ENCODE measurements around the gene LPCAT2. TPM values are rescaled to one million over a fixed set of nuclear protein-coding genes. Genes with fewer than 3 reads are reported as not detected.

The LPCAT2 gene
- total and polyA plus RNA-seq, 2 of the 8 experiments (the other 6 are each of a cell fraction or from before 2014, with no cell fraction given) = 2.2 to 10.6 TPM

GRCh38 chr16:55474821-55475220, 34.1 kb upstream of the LPCAT2 start:
- no peak overlapping the region for H3K23ac ChIP-seq (ENCODE audit: insufficient read length)
- CTCF ChIA-PET (ENCODE audit: partially characterized antibody) = interaction anchor here (0.8 to 19.1 kb wide), 5 partner anchors 9 to 231 kb away, joined by 3 to 446 read pairs (median 15); no protein-coding TSS in a partner anchor
- H3K4me2 ChIP-seq (ENCODE audit: insufficient read depth in 1 of 2, low read depth in 2 of 2, low read length in 2 of 2) = no peak overlapping the region
- H3K18ac ChIP-seq (ENCODE audit: extremely low read depth, low read length) = no peak overlapping the region
- no peak overlapping the region for H2BK12ac ChIP-seq (ENCODE audit: low read depth, low read length)
- H3K27me3 ChIP-seq (replicated peaks in 1 of 4; ENCODE audit: control insufficient read depth in 3 of 4, extremely low read depth in 1 of 4, insufficient read depth in 3 of 4, low read length in 3 of 4) = peaks cover 7 to 29% (median 20%) of the 10 kb centered on the region in 4 experiments
- H4K20me1 ChIP-seq (replicated peaks in 1 of 2; ENCODE audit: control insufficient read depth in 1 of 2, insufficient read depth in 2 of 2, low read length in 2 of 2) = no peaks in the 10 kb centered on the region
- no peaks in the 10 kb centered on the region for H3K79me1 ChIP-seq (ENCODE audit: low read depth, low read length)
- no peak overlapping the region for H3K4me3 ChIP-seq (ENCODE audit: extremely low read depth in 1 of 4, insufficient read depth in 2 of 4, low read depth in 3 of 4, low read length in 4 of 4)
- H3K27ac ChIP-seq (ENCODE audit: low read depth, low read length) = no peak overlapping the region
- POLR2A ChIA-PET (ENCODE audit: partially characterized antibody) = no interaction called here
- no peak overlapping the region for H4K8ac ChIP-seq (ENCODE audit: extremely low read depth, insufficient read depth, low read length)
- no peak overlapping the region for H3K9ac ChIP-seq (replicated peaks in 1 of 4; ENCODE audit: extremely low read depth in 1 of 4, low read depth in 3 of 4, low read length in 3 of 4)
- DNase-seq (ENCODE audit: low read depth in 1 of 2, low spot score in 2 of 2) = no peak
- H3K4me1 ChIP-seq (replicated peaks in 1 of 4; ENCODE audit: control insufficient read depth in 3 of 4, insufficient read depth in 4 of 4, low read length in 3 of 4) = peaks cover 2 to 11% (median 7%) of the 10 kb centered on the region in 4 experiments
- H3K79me2 ChIP-seq (ENCODE audit: control insufficient read depth in 1 of 2, insufficient read depth in 2 of 2, low read length in 2 of 2) = no peaks in the 10 kb centered on the region
- H3K4ac ChIP-seq (replicated peaks; ENCODE audit: insufficient read length, low read depth, low read length) = no peak overlapping the region
- WGBS, 2 experiments (ENCODE audit: extremely low coverage in 1 of 2, insufficient coverage in 1 of 2, insufficient read length in 1 of 2, insufficient replicate concordance in 2 of 2, low coverage in 1 of 2, low lambda C conversion rate in 2 of 2, missing lambda C conversion rate in 1 of 2) = 83% methylated on average over 3 of the region's 3 CpGs; no CpG with 5 or more reads in 1 of the 2 experiments
- no peak overlapping the region for H3K14ac ChIP-seq (ENCODE audit: insufficient read length)
- FAIRE-seq = no peak
- no peak overlapping the region for H2BK15ac ChIP-seq (ENCODE audit: low read length)
- H3K23me2 ChIP-seq (ENCODE audit: low read depth, low read length) = peaks cover 8% of the 10 kb centered on the region
- no peak overlapping the region for H2AK5ac ChIP-seq (ENCODE audit: low read depth, low read length)
- no peak overlapping the region for H4K5ac ChIP-seq (ENCODE audit: insufficient read length, low read depth, low read length)
- no peak overlapping the region for H3K56ac ChIP-seq (replicated peaks; ENCODE audit: insufficient read length, low read depth, low read length)
- H4K91ac ChIP-seq (replicated peaks; ENCODE audit: insufficient read length, low read length) = no peak overlapping the region
- no peak overlapping the region for H2BK20ac ChIP-seq (ENCODE audit: low read length)
- H2AFZ ChIP-seq (ENCODE audit: low read length) = no peak overlapping the region
- H3K9me3 ChIP-seq (ENCODE audit: insufficient read depth in 2 of 2, low read depth in 1 of 2, low read length in 1 of 2) = no peaks in the 10 kb centered on the region
- H2BK5ac ChIP-seq (ENCODE audit: low read depth, low read length) = no peak overlapping the region
- no peak overlapping the region for H2BK120ac ChIP-seq (replicated peaks; ENCODE audit: low read depth, low read length)
- H3K36me3 ChIP-seq (ENCODE audit: control insufficient read depth in 2 of 4, insufficient read depth in 4 of 4, low read length in 3 of 4) = no peaks in the 10 kb centered on the region; a peak in 1 of 8 replicates
- TF ChIP-seq TAF1 (IDR thresholded peaks at IDR 0.05; ENCODE audit: low read depth, low read length) (no peak), SP2 (IDR thresholded peaks at IDR 0.05; ENCODE audit: low read length) (no peak), SIRT6 (IDR thresholded peaks at IDR 0.05; ENCODE audit: low read length) (no peak), RNF2 (IDR thresholded peaks at IDR 0.05; ENCODE audit: borderline replicate concordance, low read depth, low read length, missing control alignments, poor library complexity, severe bottlenecking) (no peak), RFX5 (IDR thresholded peaks at IDR 0.05; ENCODE audit: borderline replicate concordance, low read depth, low read length) (no peak), BACH1 (IDR thresholded peaks at IDR 0.05; ENCODE audit: low read length) (no peak), TAF7 (optimal IDR thresholded peaks at IDR 0.05; ENCODE audit: borderline replicate concordance, low read depth, low read length) (no peak), CBX8 (IDR thresholded peaks at IDR 0.05; ENCODE audit: borderline replicate concordance, low read depth, low read length) (no peak), YY1 (IDR thresholded peaks at IDR 0.05; ENCODE audit: low read depth, low read length) (no peak), ASH2L (IDR thresholded peaks at IDR 0.05; ENCODE audit: low read length) (no peak), BCL11A (IDR thresholded peaks at IDR 0.05; ENCODE audit: low read depth in 2 of 2, low read length in 2 of 2) (no peak), BRCA1 (IDR thresholded peaks at IDR 0.05; ENCODE audit: low read depth, low read length) (no peak), SP4 (IDR thresholded peaks at IDR 0.05; ENCODE audit: low read length) (no peak), EP300 (IDR thresholded peaks at IDR 0.05; ENCODE audit: borderline replicate concordance in 1 of 2, low read depth in 2 of 2, low read length in 2 of 2) (no peak), HDAC2 (IDR thresholded peaks at IDR 0.05; ENCODE audit: borderline replicate concordance in 1 of 2, low read depth in 2 of 2, low read length in 2 of 2) (no peak)
